ENCODE measurements around the gene APBA1. TPM values are rescaled to one million over a fixed set of nuclear protein-coding genes. Genes with fewer than 3 reads are reported as not detected.

APBA1 gene
- total and polyA plus RNA-seq, 2 donors (not counting 1 experiment from before 2014, with no cell fraction given) = 0.01 to 0.05 TPM

DNA sequence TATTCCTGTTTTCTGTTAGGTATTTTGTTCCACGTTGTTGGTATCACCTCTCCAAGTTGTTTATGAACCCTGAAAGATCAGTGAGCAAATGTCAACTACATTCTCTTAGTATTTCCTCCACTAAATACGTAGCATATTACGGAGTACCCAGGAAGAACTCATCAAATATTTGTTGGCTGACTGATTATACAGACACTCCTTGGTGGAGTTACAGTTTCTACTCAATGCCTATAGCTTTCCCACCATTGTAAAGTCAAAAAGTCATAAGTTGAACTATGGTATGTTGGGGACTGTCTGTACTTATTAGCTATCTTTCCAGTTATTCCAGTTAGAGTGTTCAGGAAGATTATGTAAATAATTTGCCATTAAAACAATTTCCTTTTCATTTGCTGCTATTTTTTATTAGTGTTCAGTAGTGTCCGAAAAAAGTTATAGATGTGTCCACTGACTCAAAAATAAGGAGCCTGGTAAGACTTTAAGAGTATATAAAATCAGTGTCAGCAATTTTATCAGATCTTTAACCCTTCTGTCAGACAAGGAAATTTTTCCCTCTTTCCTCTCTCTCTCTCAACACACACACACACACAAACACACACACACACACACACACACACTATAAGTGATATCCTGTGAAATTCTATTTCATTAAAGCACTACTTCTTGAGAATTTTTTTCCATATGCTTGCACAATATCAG is 6.8 kb upstream of the APBA1 start:
- Histone ChIP-seq H3K4me2 (replicated peaks; ENCODE audit: low read depth, low read length, poor library complexity, severe bottlenecking) (no peak overlapping the region), H3K4me1 (ENCODE audit: control insufficient read depth in 2 of 2, insufficient read depth in 2 of 2, low read length in 2 of 2) (no peaks in the 10 kb centered on the region), H3K79me2 (ENCODE audit: control insufficient read depth, insufficient read depth, low read length) (no peaks in the 10 kb centered on the region), H3K4me3 (ENCODE audit: control extremely low read depth in 1 of 5, extremely low read depth in 1 of 5, insufficient read depth in 1 of 5, low read depth in 2 of 5, low read length in 4 of 5) (no peak overlapping the region), H3K36me3 (replicated peaks in 1 of 2; ENCODE audit: control extremely low read depth in 1 of 2, control insufficient read depth in 1 of 2, extremely low read depth in 1 of 2, insufficient read depth in 2 of 2, low read length in 1 of 2) (no peaks in the 10 kb centered on the region), H3K27me3 (replicated peaks in 1 of 4; ENCODE audit: control extremely low read depth in 1 of 4, control insufficient read depth in 3 of 4, insufficient read depth in 4 of 4, low read length in 3 of 4) (peaks cover 0 to 9% (median 4%) of the 10 kb centered on the region in 4 experiments), H2AFZ (ENCODE audit: insufficient read depth, low read depth, low read length, poor library complexity, severe bottlenecking) (no peak overlapping the region), H3K27ac (ENCODE audit: low read length in 2 of 2) (no peak overlapping the region), H3K9me3 (ENCODE audit: control extremely low read depth in 1 of 3, control insufficient read depth in 2 of 3, insufficient read depth in 1 of 3, low read length in 2 of 3) (no peaks in the 10 kb centered on the region), H4K20me1 (ENCODE audit: control insufficient read depth, insufficient read depth, low read length, poor library complexity, severe bottlenecking) (no peaks in the 10 kb centered on the region), H3K9ac (ENCODE audit: low read length) (no peak overlapping the region)
- WGBS (ENCODE audit: insufficient coverage) = no CpG with 5 or more reads among the region's 4 CpGs
- Mint-ChIP-seq H3K4me1 (no peaks in the 10 kb centered on the region), H3K9me3 (ENCODE audit: insufficient read depth) (no peaks in the 10 kb centered on the region), H3K4me3 (no peak overlapping the region), H3K27me3 (peaks cover 30% of the 10 kb centered on the region), H3K27ac (no peak overlapping the region)
- ChIA-PET CTCF (no interaction called here), POLR2A (no interaction called here)
- intact Hi-C loops (cut with micrococcal nuclease) = no loop called here
- DNase-seq (no peak), ATAC-seq (ENCODE audit: low read depth) (no peak)
- TF ChIP-seq, protein P1, sequence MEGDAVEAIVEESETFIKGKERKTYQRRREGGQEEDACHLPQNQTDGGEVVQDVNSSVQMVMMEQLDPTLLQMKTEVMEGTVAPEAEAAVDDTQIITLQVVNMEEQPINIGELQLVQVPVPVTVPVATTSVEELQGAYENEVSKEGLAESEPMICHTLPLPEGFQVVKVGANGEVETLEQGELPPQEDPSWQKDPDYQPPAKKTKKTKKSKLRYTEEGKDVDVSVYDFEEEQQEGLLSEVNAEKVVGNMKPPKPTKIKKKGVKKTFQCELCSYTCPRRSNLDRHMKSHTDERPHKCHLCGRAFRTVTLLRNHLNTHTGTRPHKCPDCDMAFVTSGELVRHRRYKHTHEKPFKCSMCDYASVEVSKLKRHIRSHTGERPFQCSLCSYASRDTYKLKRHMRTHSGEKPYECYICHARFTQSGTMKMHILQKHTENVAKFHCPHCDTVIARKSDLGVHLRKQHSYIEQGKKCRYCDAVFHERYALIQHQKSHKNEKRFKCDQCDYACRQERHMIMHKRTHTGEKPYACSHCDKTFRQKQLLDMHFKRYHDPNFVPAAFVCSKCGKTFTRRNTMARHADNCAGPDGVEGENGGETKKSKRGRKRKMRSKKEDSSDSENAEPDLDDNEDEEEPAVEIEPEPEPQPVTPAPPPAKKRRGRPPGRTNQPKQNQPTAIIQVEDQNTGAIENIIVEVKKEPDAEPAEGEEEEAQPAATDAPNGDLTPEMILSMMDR (IDR thresholded peaks at IDR 0.05) = no peak
- TF ChIP-seq EZH2 (IDR thresholded peaks at IDR 0.05; ENCODE audit: borderline replicate concordance, insufficient read depth, low read depth, low read length, poor library complexity, severe bottlenecking) = no peak

DNA sequence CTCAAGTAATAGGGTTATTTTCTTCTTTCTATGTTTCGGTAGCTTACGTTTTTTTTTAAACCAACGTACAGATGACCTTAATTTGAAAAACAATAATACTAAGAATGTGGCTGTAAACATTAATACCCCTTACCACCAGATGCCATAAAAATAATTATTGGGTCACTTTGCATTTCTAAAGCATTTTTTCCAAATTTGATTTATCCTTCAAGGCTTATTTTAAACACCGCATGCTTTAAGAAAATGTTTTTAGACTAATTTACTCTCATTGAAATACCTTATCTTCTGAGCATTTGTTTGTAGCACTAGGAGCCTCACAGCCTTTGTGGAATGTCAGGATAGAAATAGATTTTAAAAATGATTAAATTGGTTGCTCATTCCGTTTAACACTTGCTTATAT is 5.8 kb upstream of the APBA1 start:
- H4K20me1 ChIP-seq (ENCODE audit: control insufficient read depth, insufficient read depth, low read length, poor library complexity, severe bottlenecking) = no peaks in the 10 kb centered on the region
- ChIA-PET CTCF (no interaction called here), POLR2A (no interaction called here)
- TF ChIP-seq, protein P1 (IDR thresholded peaks at IDR 0.05) = no peak
- no peak for TF ChIP-seq EZH2 (IDR thresholded peaks at IDR 0.05; ENCODE audit: borderline replicate concordance, insufficient read depth, low read depth, low read length, poor library complexity, severe bottlenecking)
- H3K4me3 ChIP-seq (ENCODE audit: control extremely low read depth in 1 of 5, extremely low read depth in 1 of 5, insufficient read depth in 1 of 5, low read depth in 2 of 5, low read length in 4 of 5) = no peak overlapping the region
- H3K4me3 Mint-ChIP-seq = no peak overlapping the region
- no peak overlapping the region for H3K4me2 ChIP-seq (replicated peaks; ENCODE audit: low read depth, low read length, poor library complexity, severe bottlenecking)
- intact Hi-C loops (cut with micrococcal nuclease) = no loop called here
- peaks cover 0 to 16% (median 8%) of the 10 kb centered on the region in 4 experiments for H3K27me3 ChIP-seq (replicated peaks in 1 of 4; ENCODE audit: control extremely low read depth in 1 of 4, control insufficient read depth in 3 of 4, insufficient read depth in 4 of 4, low read length in 3 of 4)
- WGBS (ENCODE audit: insufficient coverage) = no CpG with 5 or more reads among the region's 5 CpGs
- no peak for DNase-seq
- H3K9me3 Mint-ChIP-seq (ENCODE audit: insufficient read depth) = no peaks in the 10 kb centered on the region
- H3K27ac ChIP-seq (ENCODE audit: low read length in 2 of 2) = no peak overlapping the region
- no peaks in the 10 kb centered on the region for H3K79me2 ChIP-seq (ENCODE audit: control insufficient read depth, insufficient read depth, low read length)
- H3K36me3 ChIP-seq (replicated peaks in 1 of 2; ENCODE audit: control extremely low read depth in 1 of 2, control insufficient read depth in 1 of 2, extremely low read depth in 1 of 2, insufficient read depth in 2 of 2, low read length in 1 of 2) = no peaks in the 10 kb centered on the region
- no peaks in the 10 kb centered on the region for H3K9me3 ChIP-seq (ENCODE audit: control extremely low read depth in 1 of 3, control insufficient read depth in 2 of 3, insufficient read depth in 1 of 3, low read length in 2 of 3)
- H3K4me1 Mint-ChIP-seq = peaks cover 5% of the 10 kb centered on the region
- H3K9ac ChIP-seq (ENCODE audit: low read length) = no peak overlapping the region
- no peak for ATAC-seq (ENCODE audit: low read depth)
- H3K27ac Mint-ChIP-seq = no peak overlapping the region
- peaks cover 5% of the 10 kb centered on the region in 2 donors for H3K4me1 ChIP-seq (ENCODE audit: control insufficient read depth in 2 of 2, insufficient read depth in 2 of 2, low read length in 2 of 2)
- no peak overlapping the region for H2AFZ ChIP-seq (ENCODE audit: insufficient read depth, low read depth, low read length, poor library complexity, severe bottlenecking)
- peaks cover 30% of the 10 kb centered on the region for H3K27me3 Mint-ChIP-seq

Data from B cell (primary cell).